NK-92 treated with Interleukin-12 subunit alpha and Interleukin-12 subunit beta, amount 100 ng/mL, for 24 hours (cell line): ENCODE data around the gene SFN.
"Not testable (repeated sequence)": the region's sequence is repeated elsewhere in the genome, so short reads cannot be mapped to it uniquely, and the experiment has no call there.

Source experiments
- DNase-seq: peaks from one replicate; lab custom pipeline; 2025; lab: John Stamatoyannopoulos, UW

SFN gene

GRCh38 chr1:26839339-26839722, 23.6 kb upstream of the SFN start:
- DNase-seq: no peak

- no peak for DNase-seq
Measured at GRCh38 chr1:26839779-26840178, 23.2 kb upstream of the SFN start.

DNA sequence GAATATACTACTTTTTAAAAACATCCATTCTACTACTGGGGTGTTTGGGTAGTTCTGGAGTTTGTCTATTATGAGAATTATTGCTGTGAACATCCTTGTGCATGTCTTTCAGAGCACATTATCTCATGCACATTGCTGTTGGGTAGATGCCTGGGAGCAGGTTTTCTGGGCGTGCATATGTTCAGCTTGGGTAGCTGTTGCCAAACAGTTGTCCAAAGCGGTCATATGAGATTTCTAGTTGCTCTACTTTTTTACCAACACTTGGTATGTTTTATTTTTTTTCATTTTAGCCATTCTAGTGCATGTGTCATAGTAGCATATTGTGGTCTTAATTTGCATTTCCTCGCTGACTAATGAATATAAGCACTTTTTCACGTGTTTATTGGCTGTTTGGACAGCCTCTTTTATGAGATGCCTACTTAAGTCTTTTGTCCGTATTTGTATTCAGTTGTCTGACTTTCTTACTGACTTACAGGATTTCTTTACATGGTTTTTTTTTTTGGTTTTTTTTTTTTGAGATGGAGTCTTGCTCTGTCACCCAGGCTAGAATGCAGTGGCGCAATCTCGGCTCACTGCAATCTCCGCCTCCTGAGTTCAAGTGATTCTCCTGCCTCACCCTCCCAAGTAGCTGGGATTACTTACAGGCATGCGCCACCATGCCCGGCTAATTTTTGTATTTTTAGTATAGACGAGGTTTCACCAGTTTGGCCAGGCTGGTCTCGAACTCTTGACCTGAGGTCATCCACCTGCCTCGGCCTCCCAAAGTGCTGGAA, 18.3 kb upstream of the SFN start:
- DNase-seq: no peak

- DNase-seq: not testable (repeated sequence)
Measured at GRCh38 chr1:26847826-26848225, 15.1 kb upstream of the SFN start.

- no peak for DNase-seq
Measured at GRCh38 chr1:26848499-26848898, 14.4 kb upstream of the SFN start.

- no peak for DNase-seq
Measured at GRCh38 chr1:26848941-26849774, 13.8 kb upstream of the SFN start.

GRCh38 chr1:26851106-26851684, 11.8 kb upstream of the SFN start:
- no peak for DNase-seq

GRCh38 chr1:26852701-26853100, 10.2 kb upstream of the SFN start:
- DNase-seq: no peak

GRCh38 chr1:26853156-26853555, 9.8 kb upstream of the SFN start:
- peak; percentile 51 for DNase-seq

GRCh38 chr1:26853600-26853999, 9.3 kb upstream of the SFN start:
- DNase-seq: no peak

DNA sequence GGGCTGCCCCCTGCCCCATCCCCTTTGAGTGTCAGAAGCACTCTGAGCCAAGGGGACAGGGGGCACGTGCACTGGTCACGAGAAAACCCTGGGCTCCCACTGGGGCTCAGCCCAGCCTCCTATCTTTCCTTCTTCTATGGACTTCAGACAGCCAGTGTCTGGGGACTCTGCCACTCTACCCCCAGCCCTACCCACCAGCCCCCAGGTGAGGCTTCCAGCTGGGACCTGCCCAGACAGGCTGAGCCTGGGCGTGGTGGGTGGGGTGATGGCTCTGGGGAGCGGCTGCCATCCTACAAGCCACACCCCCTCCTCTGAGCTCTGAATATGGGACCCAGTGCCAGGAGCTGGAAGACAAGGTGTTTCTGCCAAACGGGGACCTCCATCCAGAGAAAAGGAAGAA, 8.0 kb upstream of the SFN start:
- DNase-seq: no peak

GRCh38 chr1:26855636-26856035, 7.3 kb upstream of the SFN start:
- DNase-seq: no peak

GRCh38 chr1:26856181-26856580, 6.8 kb upstream of the SFN start:
- DNase-seq: no peak

GRCh38 chr1:26856604-26857469, 6.1 kb upstream of the SFN start:
- no peak for DNase-seq

- DNase-seq: no peak
Measured at GRCh38 chr1:26857473-26858060, 5.4 kb upstream of the SFN start.

- DNase-seq: no peak
Measured at GRCh38 chr1:26858160-26858559, 4.8 kb upstream of the SFN start.

DNA sequence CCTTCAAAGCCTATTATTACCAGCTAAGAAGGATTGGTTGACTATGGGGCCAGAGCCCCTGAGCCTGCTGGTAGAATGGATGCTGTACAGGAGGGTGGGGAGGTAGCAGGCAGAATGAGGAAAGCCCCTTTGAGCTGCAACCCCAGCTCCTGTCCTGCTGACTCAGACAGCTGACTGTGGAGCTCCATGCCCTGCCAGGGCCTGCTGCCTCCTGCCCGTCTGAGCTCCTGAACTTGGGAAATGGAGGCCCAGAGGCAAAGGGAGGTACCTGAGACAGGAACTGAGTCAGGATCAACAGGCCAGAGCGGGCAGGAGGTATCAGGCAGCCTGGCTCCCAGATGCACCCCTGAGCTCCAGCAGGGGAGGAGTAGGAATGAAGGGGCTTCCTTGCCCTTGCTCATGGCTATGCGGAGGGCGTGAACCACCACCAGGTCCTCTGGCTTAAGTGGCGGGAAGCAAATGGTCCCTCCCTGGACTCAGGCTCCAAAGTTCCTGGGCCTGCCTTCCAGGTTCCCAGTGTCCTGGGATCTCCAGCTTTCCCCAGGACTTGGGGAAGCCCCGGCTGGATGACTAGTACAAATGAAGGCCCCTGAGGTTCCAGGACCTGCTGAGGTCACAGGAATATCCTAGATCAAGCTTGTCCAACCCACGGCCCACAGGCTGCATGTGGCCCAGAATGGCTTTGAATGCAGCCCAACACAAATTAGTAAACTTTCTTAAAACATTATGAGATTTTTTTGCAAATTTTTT, 3.9 kb upstream of the SFN start:
- DNase-seq: no peak

- no peak for DNase-seq
Measured at GRCh38 chr1:26861286-26861701, 1.7 kb upstream of the SFN start.

GRCh38 chr1:26861889-26862378, 1.0 kb upstream of the SFN start:
- DNase-seq: no peak

GRCh38 chr1:26863685-26864077, 732 bp downstream of the SFN start:
- no peak for DNase-seq
